AG04450 (cell line): Measurements from ENCODE around the gene PHF20. TPM values are rescaled to one million over a fixed set of nuclear protein-coding genes. Genes with fewer than 3 reads are reported as not detected.

Experiments used
- CTCF ChIA-PET: fragments of 300-600, 350-600 bp; formaldehyde crosslinking; extraction: SDS; loops from one replicate; lab custom pipeline; 2022; ENCODE audit warnings: antibody characterized with exemption, inconsistent platforms; lab: Charles Lee
- POLR2A ChIA-PET: fragments of 350-600 bp; formaldehyde crosslinking; extraction: SDS; loops from one replicate; lab custom pipeline; 2021; ENCODE audit warnings: antibody characterized with exemption, inconsistent platforms; lab: Yijun Ruan, JAX
- DNase-seq: peaks from one replicate; pipeline ENCODE4 v3.0.0-alpha.2; 2011; ENCODE audit warnings: low read depth, low spot score
- H3K27ac ChIP-seq: one replicate; pipeline ENCODE4 v1.5.1; 2012; ENCODE audit warnings: low read depth, low read length, control low read depth
- H3K27me3 ChIP-seq: one replicate; pipeline ENCODE4 v1.6.0; 2012; ENCODE audit warnings: low read length; ENCODE audit not compliant: control insufficient read depth, insufficient read depth
- H3K4me3 ChIP-seq: 2 replicates; pipeline ENCODE4 v1.5.1; 2011; ENCODE audit warnings: mild to moderate bottlenecking, low read depth, low read length, control low read depth
- H3K9me3 ChIP-seq: 2 replicates; pipeline ENCODE4 v1.5.1; 2012; ENCODE audit warnings: low read length; ENCODE audit not compliant: control insufficient read depth, insufficient read depth
- CTCF ChIP-seq: IDR thresholded peaks from 2 replicates; pipeline ENCODE4 v1.5.1; 2011; ENCODE audit warnings: low read depth, low read length, control low read depth, inconsistent platforms
- polyA plus RNA-seq: library from polyadenylated mRNA; depleted of rRNA; stranded (reverse); fragments of >200 nt; gene quantifications from 2 replicates; pipeline ENCODE4 v1.2.3, GENCODE V29; 2011

PHF20 gene
- polyA plus RNA-seq, 1 experiment = 30.6 TPM

GRCh38 chr20:35729283-35729807 lies 42.5 kb upstream of the PHF20 start:
- no peaks in the 10 kb centered on the region for H3K9me3 ChIP-seq
- no peak overlapping the region for H3K27ac ChIP-seq
- ChIA-PET POLR2A (interaction anchor here (2.6 to 3.4 kb wide), 2 partner anchors 10 to 13 kb away, joined by 6 to 22 read pairs; partner anchors contain the start of gene RBM39), CTCF (interaction anchor here (0.6 to 1.2 kb wide), 3 partner anchors 13 to 134 kb away, joined by 3 read pairs; partner anchors contain the start of gene RBM39)
- no peak for DNase-seq
- H3K27me3 ChIP-seq = no peaks in the 10 kb centered on the region
- H3K4me3 ChIP-seq = no peak overlapping the region
- TF ChIP-seq CTCF = no peak

- no peaks in the 10 kb centered on the region for H3K9me3 ChIP-seq
- no peak overlapping the region for H3K4me3 ChIP-seq
- ChIA-PET POLR2A (interaction anchor here (1.1 to 3.4 kb wide), 3 partner anchors 11 to 72 kb away, joined by 3 to 22 read pairs (median 6); partner anchors contain the start of gene RBM39), CTCF (interaction anchor here (0.6 to 1.1 kb wide), 2 partner anchors 12 to 154 kb away, joined by 3 to 4 read pairs; partner anchors contain the start of gene RBM39)
- H3K27ac ChIP-seq = no peak overlapping the region
- no peak for TF ChIP-seq CTCF
- DNase-seq = no peak
- H3K27me3 ChIP-seq = no peaks in the 10 kb centered on the region
These were observed 41.8 kb upstream of the PHF20 start for GRCh38 chr20:35729836-35730582.

- ChIA-PET CTCF (interaction anchor here (1.1 kb wide), 1 partner anchor 154 kb away, joined by 4 read pairs; no protein-coding TSS in a partner anchor), POLR2A (interaction anchor here (1.1 to 3.4 kb wide), 2 partner anchors 11 to 71 kb away, joined by 3 to 22 read pairs; partner anchors contain the start of gene RBM39)
- no peak for DNase-seq
- TF ChIP-seq CTCF = no peak
- no peak overlapping the region for H3K27ac ChIP-seq
- H3K9me3 ChIP-seq = no peaks in the 10 kb centered on the region
- no peak overlapping the region for H3K4me3 ChIP-seq
- H3K27me3 ChIP-seq = no peaks in the 10 kb centered on the region
These were observed 41.0 kb upstream of the PHF20 start for GRCh38 chr20:35730583-35731468.

GRCh38 chr20:35731469-35731788 lies 40.4 kb upstream of the PHF20 start:
- no peak for DNase-seq
- H3K4me3 ChIP-seq = no peak overlapping the region
- H3K27ac ChIP-seq = no peak overlapping the region
- ChIA-PET CTCF (interaction anchor here (1.1 kb wide), 1 partner anchor 153 kb away, joined by 4 read pairs; no protein-coding TSS in a partner anchor), POLR2A (interaction anchor here (1.1 to 3.4 kb wide), 2 partner anchors 11 to 70 kb away, joined by 3 to 22 read pairs; partner anchors contain the start of gene RBM39)
- H3K27me3 ChIP-seq = no peaks in the 10 kb centered on the region
- no peaks in the 10 kb centered on the region for H3K9me3 ChIP-seq
- TF ChIP-seq CTCF = no peak
